IMR-90 (cell line): ENCODE results near the gene PABPC1L. TPM values are rescaled to one million over a fixed set of nuclear protein-coding genes. Genes with fewer than 3 reads are reported as not detected.

Experiments
- ATAC-seq: fragments of 200-7000 bp; cut with Tn5 transposase; 2 replicates; pipeline ENCODE4 v1.9.1; 2020; ENCODE audit warnings: low read depth, mild to moderate bottlenecking, moderate library complexity
- BruUV-seq: library from RNA; stranded (reverse); fragments of 400-500 nt; replicated peaks from 2 replicates; lab custom pipeline; 2021; lab: Mats Ljungman, UMichigan
- CTCF ChIA-PET: fragments of 300-600 bp; formaldehyde crosslinking; extraction: SDS; loops from one replicate; lab custom pipeline; 2021; ENCODE audit warnings: antibody characterized with exemption; lab: Yijun Ruan, JAX
- POLR2A ChIA-PET: fragments of 300-600 bp; sonication (Branson Sonifier 250); formaldehyde crosslinking; loops from one replicate; lab custom pipeline; 2022; ENCODE audit warnings: antibody characterized with exemption; ENCODE audit not compliant: unreplicated experiment; lab: Charles Lee
- DNase-seq: peaks from one replicate; pipeline ENCODE4 v3.0.0; 2013
- H2AFZ ChIP-seq: replicated peaks from 2 replicates; pipeline ENCODE3; 2013; ENCODE audit warnings: low read length, mild to moderate bottlenecking; ENCODE audit not compliant: poor library complexity
- H2AK5ac ChIP-seq: 2 replicates; pipeline ENCODE4 v1.6.1; 2013; ENCODE audit warnings: low read depth, low read length, inconsistent platforms
- H2AK9ac ChIP-seq: replicated peaks from 2 replicates; pipeline ENCODE3; 2013; ENCODE audit warnings: mild to moderate bottlenecking, low read depth, low read length, moderate library complexity; ENCODE audit not compliant: poor library complexity
- H2BK120ac ChIP-seq: 2 replicates; pipeline ENCODE4 v1.6.1; 2013; ENCODE audit warnings: low read depth, low read length, inconsistent platforms
- H2BK15ac ChIP-seq: 3 replicates; pipeline ENCODE4 v1.6.1; 2013; ENCODE audit warnings: low read depth, low read length, inconsistent platforms
- H2BK20ac ChIP-seq: 2 replicates; pipeline ENCODE4 v1.6.1; 2013; ENCODE audit warnings: low read depth, mild to moderate bottlenecking, inconsistent platforms, low read length, moderate library complexity
- H2BK5ac ChIP-seq: 2 replicates; pipeline ENCODE4 v1.6.1; 2013; ENCODE audit warnings: mild to moderate bottlenecking, low read depth, low read length, inconsistent platforms; ENCODE audit not compliant: poor library complexity, severe bottlenecking
- H3K14ac ChIP-seq: replicated peaks from 2 replicates; pipeline ENCODE4 v1.6.1; 2013; ENCODE audit warnings: low read depth, low read length, inconsistent platforms
- H3K18ac ChIP-seq: 2 replicates; pipeline ENCODE4 v1.6.1; 2013; ENCODE audit warnings: low read depth, low read length, control low read depth
- H3K23ac ChIP-seq: 2 replicates; pipeline ENCODE4 v1.6.1; 2013; ENCODE audit warnings: low read depth, low read length, inconsistent platforms
- H3K27ac ChIP-seq: 2 replicates; pipeline ENCODE4 v1.5.1; 2013; ENCODE audit warnings: mild to moderate bottlenecking, control low read depth, low read length; ENCODE audit not compliant: insufficient read depth
- H3K27me3 ChIP-seq: 2 replicates; pipeline ENCODE4 v1.6.1; 2013; ENCODE audit warnings: low read length; ENCODE audit not compliant: control insufficient read depth, insufficient read depth
- H3K36me3 ChIP-seq: 2 replicates; pipeline ENCODE4 v1.6.1; 2013; ENCODE audit warnings: low read length, mixed read lengths; ENCODE audit not compliant: control insufficient read depth, insufficient read depth
- H3K4ac ChIP-seq: 2 replicates; pipeline ENCODE4 v1.6.1; 2013; ENCODE audit warnings: low read depth, low read length, inconsistent platforms
- H3K4me1 ChIP-seq: 2 replicates; pipeline ENCODE4 v1.6.1; 2013; ENCODE audit warnings: low read length, mixed read lengths; ENCODE audit not compliant: control insufficient read depth, insufficient read depth
- H3K4me2 ChIP-seq: 2 replicates; pipeline ENCODE4 v1.6.1; 2013; ENCODE audit warnings: low read depth, mild to moderate bottlenecking, control low read depth, low read length, moderate library complexity
- H3K4me3 ChIP-seq: 2 replicates; pipeline ENCODE4 v1.5.1; 2013; ENCODE audit warnings: low read depth, mild to moderate bottlenecking, control low read depth, low read length, moderate library complexity; ENCODE audit not compliant: insufficient read depth
- H3K56ac ChIP-seq: 2 replicates; pipeline ENCODE4 v1.6.1; 2013; ENCODE audit warnings: low read length, inconsistent platforms; ENCODE audit not compliant: insufficient read depth; ENCODE audit errors: extremely low read depth
- H3K79me1 ChIP-seq, 2 experiments: 2 replicates each; pipeline ENCODE4 v1.6.1; 2013; ENCODE audit warnings: low read length in 2 of 2, inconsistent platforms in 1 of 2, low read depth in 1 of 2
- H3K9ac ChIP-seq: 2 replicates; pipeline ENCODE4 v1.6.1; 2013; ENCODE audit warnings: low read depth, low read length, control low read depth
- H3K9me1 ChIP-seq: 2 replicates; pipeline ENCODE4 v1.6.1; 2013; ENCODE audit warnings: low read length, inconsistent platforms; ENCODE audit not compliant: insufficient read depth
- H3K9me3 ChIP-seq: 2 replicates; pipeline ENCODE4 v1.6.1; 2013; ENCODE audit warnings: low read length; ENCODE audit not compliant: control insufficient read depth, insufficient read depth
- H4K20me1 ChIP-seq: 2 replicates; pipeline ENCODE4 v1.6.1; 2013; ENCODE audit warnings: low read length, inconsistent platforms; ENCODE audit not compliant: insufficient read depth
- H4K5ac ChIP-seq: 2 replicates; pipeline ENCODE4 v1.6.1; 2013; ENCODE audit warnings: mild to moderate bottlenecking, low read depth, low read length, control low read depth
- H4K8ac ChIP-seq, 2 experiments: 2 replicates each; pipeline ENCODE4 v1.6.1; 2013; ENCODE audit warnings: low read depth in 2 of 2, low read length in 2 of 2, control low read depth in 1 of 2, inconsistent platforms in 1 of 2
- H4K91ac ChIP-seq: 2 replicates; pipeline ENCODE4 v1.6.1; 2013; ENCODE audit warnings: low read depth, low read length, inconsistent platforms; ENCODE audit not compliant: insufficient read depth
- BHLHE40 ChIP-seq: fragments of 150-350 bp; IDR thresholded peaks from 2 replicates; pipeline ENCODE4 v1.6.1; 2016; ENCODE audit warnings: mild to moderate bottlenecking, low read depth, low read length
- CEBPB ChIP-seq: IDR thresholded peaks from 2 replicates; pipeline ENCODE4 v1.6.1; 2012; ENCODE audit warnings: low read depth, low read length, improper control_type of control experiment
- ELK1 ChIP-seq: fragments of 150-350 bp; IDR thresholded peaks from 2 replicates; pipeline ENCODE4 v1.6.1; 2016; ENCODE audit warnings: low read depth, mild to moderate bottlenecking, low read length, moderate library complexity, borderline replicate concordance
- MAZ ChIP-seq: IDR thresholded peaks from 2 replicates; pipeline ENCODE4 v1.6.1; 2012; ENCODE audit warnings: low read depth, mild to moderate bottlenecking, low read length, improper control_type of control experiment, moderate library complexity, borderline replicate concordance
- NFE2L2 ChIP-seq: fragments of 150-350 bp; IDR thresholded peaks from 2 replicates; pipeline ENCODE4 v1.6.1; 2016; ENCODE audit warnings: low read depth, mild to moderate bottlenecking, low read length
- RFX5 ChIP-seq: IDR thresholded peaks from 2 replicates; pipeline ENCODE4 v1.8.0; 2012; ENCODE audit warnings: low read depth, mild to moderate bottlenecking, low read length, moderate library complexity
- WGBS, 2 experiments: methylation state at CpG; one replicate each; pipeline versions ENCODE4 v1.1.5 to v1.1.7; 2013; ENCODE audit warnings: missing lambda C conversion rate in 2 of 2; ENCODE audit not compliant: insufficient read length in 1 of 2; ENCODE audit errors: extremely low coverage in 2 of 2; 5-methylcytosine and 5-hydroxymethylcytosine counted together
- dilution Hi-C: fragments of 300-500 bp; cut with HindIII; formaldehyde crosslinking; loops from one replicate; pipeline ENCODE4 v1.14.3; 2018; ENCODE audit warnings: low sequenced_read_pairs; ENCODE audit not compliant: unreplicated experiment
- in situ Hi-C: fragments of 300-500 bp; cut with MboI; formaldehyde crosslinking; loops from 3 replicates; pipeline ENCODE4 v1.14.3; 2019; ENCODE audit warnings: low sequenced_read_pairs, inconsistent platforms, mixed read lengths
- intact Hi-C: fragments of 100-400 bp; cut with micrococcal nuclease; formaldehyde crosslinking; loops from 2 replicates; pipeline ENCODE4 v1.10.0; 2022
- polyA plus RNA-seq, 3 experiments: library from polyadenylated mRNA; depleted of rRNA; stranded (reverse); fragments of >200 nt; gene quantifications; 2 replicates each; pipeline ENCODE4 v1.2.3, GENCODE V29; 2012; ENCODE audit warnings: low replicate concordance in 1 of 3
- total RNA-seq: library from RNA; depleted of rRNA; stranded (reverse); fragments of >200 nt; gene quantifications from 2 replicates; pipeline ENCODE4 v1.2.3, GENCODE V29; 2012
- TF ChIP-seq, protein P1 (sequence below): conservative IDR thresholded peaks from 2 replicates; pipeline ENCODE4 v1.5.1; 2012; ENCODE audit warnings: mild to moderate bottlenecking, low read depth, low read length, improper control_type of control experiment

The PABPC1L gene
- total and polyA plus RNA-seq, 2 of the 4 experiments (the other 2 are of a cell fraction) = 6.1 to 82.4 TPM

GRCh38 chr20:44931911-44932310 lies 22.1 kb downstream of the PABPC1L start:
- DNase-seq = no peak
- no peak overlapping the region for H2AK5ac ChIP-seq

More at GRCh38 chr20:44931911-44932310, 22.1 kb downstream of the PABPC1L start:
- intact Hi-C loops = no loop called here
- Histone ChIP-seq H3K27ac (no peak overlapping the region), H4K20me1 (no peaks in the 10 kb centered on the region), H3K9me3 (no peaks in the 10 kb centered on the region), H4K91ac (no peak overlapping the region), H4K5ac (no peak overlapping the region), H3K4me3 (no peak overlapping the region), H3K4me2 (no peak overlapping the region), H2BK15ac (no peak overlapping the region), H3K18ac (no peak overlapping the region), H3K9ac (no peak overlapping the region), H3K4me1 (no peaks in the 10 kb centered on the region), H3K4ac (no peak overlapping the region), H3K36me3 (peaks cover 40% of the 10 kb centered on the region), H2AFZ (no peak overlapping the region), H2BK20ac (no peak overlapping the region), H3K9me1 (peaks cover 3% of the 10 kb centered on the region; the same call in 1 of the 2 replicates), H2BK120ac (no peak overlapping the region), H3K27me3 (no peaks in the 10 kb centered on the region), H3K56ac (no peak overlapping the region), H3K79me1 (no peaks in the 10 kb centered on the region), H4K8ac (no peak overlapping the region), H3K23ac (no peak overlapping the region), H2BK5ac (no peak overlapping the region), H3K14ac (no peak overlapping the region), H2AK9ac (peak overlapping the region; percentile 50)
- CTCF ChIA-PET = no interaction called here
- no peak for TF ChIP-seq ELK1
- TF ChIP-seq, protein P1, sequence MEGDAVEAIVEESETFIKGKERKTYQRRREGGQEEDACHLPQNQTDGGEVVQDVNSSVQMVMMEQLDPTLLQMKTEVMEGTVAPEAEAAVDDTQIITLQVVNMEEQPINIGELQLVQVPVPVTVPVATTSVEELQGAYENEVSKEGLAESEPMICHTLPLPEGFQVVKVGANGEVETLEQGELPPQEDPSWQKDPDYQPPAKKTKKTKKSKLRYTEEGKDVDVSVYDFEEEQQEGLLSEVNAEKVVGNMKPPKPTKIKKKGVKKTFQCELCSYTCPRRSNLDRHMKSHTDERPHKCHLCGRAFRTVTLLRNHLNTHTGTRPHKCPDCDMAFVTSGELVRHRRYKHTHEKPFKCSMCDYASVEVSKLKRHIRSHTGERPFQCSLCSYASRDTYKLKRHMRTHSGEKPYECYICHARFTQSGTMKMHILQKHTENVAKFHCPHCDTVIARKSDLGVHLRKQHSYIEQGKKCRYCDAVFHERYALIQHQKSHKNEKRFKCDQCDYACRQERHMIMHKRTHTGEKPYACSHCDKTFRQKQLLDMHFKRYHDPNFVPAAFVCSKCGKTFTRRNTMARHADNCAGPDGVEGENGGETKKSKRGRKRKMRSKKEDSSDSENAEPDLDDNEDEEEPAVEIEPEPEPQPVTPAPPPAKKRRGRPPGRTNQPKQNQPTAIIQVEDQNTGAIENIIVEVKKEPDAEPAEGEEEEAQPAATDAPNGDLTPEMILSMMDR = no peak
- TF ChIP-seq CEBPB = no peak
- TF ChIP-seq MAZ = no peak
- TF ChIP-seq NFE2L2 = no peak
- TF ChIP-seq RFX5 = no peak
- no peak for TF ChIP-seq BHLHE40
- dilution Hi-C loops = no loop called here
- in situ Hi-C loops = no loop called here
- POLR2A ChIA-PET = no interaction called here
- ATAC-seq = no peak
- BruUV-seq = TSS peak; percentile 78
- 100% methylated on average over 1 of the region's 3 CpGs; no CpG with 5 or more reads in 1 of the 2 experiments for WGBS, 2 experiments
